Suppressor macrophage treated with lipopolysaccharide for 4 hours (primary cell): ENCODE data around the gene TP53I11.

Experiments
- DNase-seq: peaks from one replicate; pipeline ENCODE4 v3.0.0-alpha.2; 2020

Gene TP53I11, protein sequence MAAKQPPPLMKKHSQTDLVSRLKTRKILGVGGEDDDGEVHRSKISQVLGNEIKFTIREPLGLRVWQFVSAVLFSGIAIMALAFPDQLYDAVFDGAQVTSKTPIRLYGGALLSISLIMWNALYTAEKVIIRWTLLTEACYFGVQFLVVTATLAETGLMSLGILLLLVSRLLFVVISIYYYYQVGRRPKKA

GRCh38 chr11:44950625-44951476 lies at the start of gene TP53I11:
TP53I11 (minus strand) TSS chr11:44950883; CDS start chr11:44938335, 12,548 bp downstream.
- peak; percentile 85 for DNase-seq

GRCh38 chr11:44999068-44999467 lies 48.4 kb upstream of the TP53I11 start:
- DNase-seq = no peak

- DNase-seq = no peak
These were observed 47.4 kb upstream of the TP53I11 start for GRCh38 chr11:44998051-44998450.

DNA sequence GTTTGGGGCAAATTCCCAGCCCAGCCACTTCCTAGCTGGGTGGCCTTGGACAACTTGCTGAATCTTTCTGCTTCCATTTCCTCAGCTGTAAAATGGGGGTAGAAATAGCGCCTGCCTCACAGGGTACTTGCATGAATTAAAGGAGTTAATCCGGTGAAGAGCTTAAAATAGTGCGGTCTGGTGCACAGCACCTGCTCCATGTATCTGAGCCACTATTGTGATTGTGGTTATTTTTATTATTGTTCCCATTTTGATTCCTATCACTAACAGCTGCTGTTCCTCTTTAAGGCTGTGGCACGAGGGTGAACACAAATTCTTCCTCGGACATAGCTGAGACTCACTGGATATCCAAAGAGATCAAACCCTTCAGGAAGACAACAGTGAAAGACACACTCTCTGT lies 46.9 kb upstream of the TP53I11 start:
- no peak for DNase-seq

DNA sequence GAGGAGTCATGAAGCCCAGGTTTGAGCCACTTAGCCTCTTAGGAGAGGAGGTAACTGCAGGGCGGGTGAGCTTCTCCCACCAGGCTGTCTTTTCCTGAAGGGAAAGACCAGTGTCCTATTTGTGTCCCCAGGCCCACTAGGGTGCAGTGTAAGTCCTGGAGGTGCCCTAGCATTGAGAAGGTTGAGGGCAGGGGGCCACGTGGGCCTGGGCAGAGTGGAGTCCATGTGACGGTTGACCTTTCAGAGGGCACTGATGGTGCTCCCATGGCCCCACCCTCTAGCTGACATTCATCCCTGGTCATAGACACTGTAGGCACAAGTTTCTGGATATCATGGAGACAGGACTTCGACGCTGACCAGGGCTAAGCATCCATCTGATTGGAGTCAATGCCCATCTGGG lies 44.1 kb upstream of the TP53I11 start:
- no peak for DNase-seq

DNA sequence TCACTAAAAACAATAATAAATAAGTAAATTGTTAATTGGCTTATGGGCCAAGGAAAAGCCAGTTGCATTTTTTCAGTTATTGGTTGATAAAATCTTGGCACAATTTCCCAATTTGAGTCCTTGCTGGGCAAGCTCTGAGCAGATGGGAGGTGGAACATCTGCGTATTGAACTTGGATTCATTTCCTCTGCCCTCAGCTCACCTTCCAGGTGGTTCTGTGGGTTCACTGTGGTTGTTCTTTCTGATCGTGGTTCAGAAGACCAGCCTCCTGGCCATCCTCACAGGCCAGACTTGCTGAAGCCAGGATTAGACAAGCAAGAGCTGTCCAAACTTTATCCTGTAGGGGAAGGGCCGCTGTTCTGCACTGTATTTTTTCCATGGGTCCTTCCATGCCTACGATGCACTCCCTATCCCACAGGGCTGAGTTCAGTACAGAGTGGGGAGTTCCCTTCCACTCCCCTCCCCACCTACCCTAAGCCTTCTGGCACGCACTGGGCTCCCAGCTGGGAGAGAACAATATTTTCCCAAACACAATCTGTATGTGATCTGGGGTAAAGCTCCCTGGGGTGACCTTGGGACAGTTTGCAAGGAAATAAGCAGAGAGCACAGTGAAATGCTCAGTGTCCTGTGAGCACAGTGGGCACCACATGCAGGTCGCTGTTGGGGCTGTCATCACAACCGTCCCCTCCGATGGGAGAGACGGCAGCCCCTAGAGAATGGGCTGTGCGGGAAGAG lies 43.5 kb upstream of the TP53I11 start:
- no peak for DNase-seq

DNA sequence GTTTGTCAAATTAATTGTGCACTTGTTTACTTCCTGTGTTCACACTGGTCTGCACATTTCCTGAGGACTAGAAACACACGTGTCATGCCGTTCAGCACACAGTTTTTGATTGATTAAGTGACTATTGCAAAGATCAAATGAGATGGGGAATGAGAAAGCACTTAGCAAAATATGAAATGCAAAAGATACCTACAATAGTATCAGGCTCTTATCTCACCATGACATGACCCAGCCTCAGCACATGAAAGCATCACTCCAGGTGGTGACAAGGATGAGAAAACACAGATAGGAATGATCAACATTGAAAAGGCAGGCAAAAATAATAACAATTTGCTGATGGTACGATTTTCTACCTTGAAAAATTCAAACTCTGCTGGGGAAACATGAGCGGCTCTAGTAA lies 42.1 kb upstream of the TP53I11 start:
- no peak for DNase-seq

- peak; percentile 7 for DNase-seq
These were observed 41.5 kb upstream of the TP53I11 start for GRCh38 chr11:44992181-44992582.

GRCh38 chr11:44990665-44991064 lies 40.0 kb upstream of the TP53I11 start:
- DNase-seq = no peak

DNA sequence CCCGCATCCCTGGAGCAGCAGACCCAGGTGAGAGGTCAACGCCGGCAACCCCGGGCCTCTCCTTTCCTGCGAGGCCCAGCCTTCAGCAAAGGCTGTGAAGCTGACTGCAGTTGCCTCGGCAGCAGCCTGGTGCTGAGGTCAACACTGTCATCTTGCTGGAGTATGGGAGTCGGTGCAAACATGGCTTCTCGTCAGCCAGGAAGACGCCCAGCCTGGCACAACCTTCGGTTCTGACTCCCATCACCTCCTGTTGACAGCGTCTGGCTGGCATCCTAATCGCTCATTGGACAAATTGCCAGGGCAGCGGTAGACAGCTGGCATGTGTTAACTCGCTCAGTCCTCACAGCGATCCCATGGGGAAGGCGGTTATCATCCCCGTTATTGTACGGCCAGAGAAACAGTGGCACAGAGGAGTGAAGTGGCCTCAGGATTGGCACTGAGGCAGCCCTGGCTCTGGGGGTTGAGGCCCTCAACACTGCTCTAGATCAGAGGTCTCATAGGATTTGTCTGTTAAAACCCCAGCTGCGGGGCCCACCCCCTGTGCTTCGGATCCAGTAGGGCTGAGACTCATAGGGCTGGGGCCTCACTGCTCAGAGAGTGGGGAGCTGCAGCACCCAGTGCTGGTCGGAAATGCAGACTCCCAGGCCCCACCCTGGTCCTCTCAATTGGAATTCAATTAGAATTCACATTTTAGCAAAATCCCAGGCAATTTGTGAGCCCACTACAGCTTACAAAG lies 39.3 kb upstream of the TP53I11 start:
- no peak for DNase-seq

GRCh38 chr11:44988981-44989635 lies 38.4 kb upstream of the TP53I11 start:
- DNase-seq = no peak

- DNase-seq = no peak
These were observed 37.4 kb upstream of the TP53I11 start for GRCh38 chr11:44988111-44988510.

DNA sequence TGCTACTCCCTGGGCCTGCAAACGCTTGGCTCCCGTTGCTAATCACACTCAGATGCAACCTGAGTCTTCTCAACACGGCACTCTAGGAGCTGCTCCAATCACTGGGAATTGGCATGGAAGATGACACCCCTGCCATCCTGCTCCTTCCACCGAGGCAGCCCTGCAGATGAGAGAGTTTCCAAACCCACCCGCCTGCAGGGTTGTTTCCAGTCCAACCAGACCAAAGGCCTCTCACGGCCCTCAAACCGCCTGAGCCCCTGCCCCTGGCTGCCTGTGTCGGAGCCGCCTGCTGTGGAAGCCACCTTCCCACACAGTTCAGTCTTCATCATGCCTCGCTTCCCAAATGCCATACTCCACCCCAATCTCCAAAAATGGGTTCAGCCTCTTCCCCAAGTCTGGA lies 36.8 kb upstream of the TP53I11 start:
- no peak for DNase-seq

DNA sequence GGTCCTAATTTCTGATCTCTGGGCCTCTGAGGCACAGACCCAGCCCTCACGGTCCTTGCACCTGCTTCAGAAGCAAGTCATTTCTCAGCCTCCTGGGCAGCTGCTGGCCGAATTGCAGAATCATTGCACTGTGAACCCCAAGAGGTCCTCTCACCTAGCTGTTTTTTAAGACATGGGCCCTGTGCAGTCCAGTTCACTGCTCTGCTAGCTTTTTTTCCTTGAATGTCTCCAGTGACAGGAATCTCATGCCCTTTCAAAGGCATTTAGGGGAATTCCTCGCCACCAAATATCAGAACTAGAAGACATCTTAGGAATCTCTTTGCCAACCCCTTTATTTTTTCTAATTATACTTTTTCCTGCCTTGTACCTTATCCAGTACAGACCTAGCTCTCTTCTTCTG lies 35.6 kb upstream of the TP53I11 start:
- no peak for DNase-seq

GRCh38 chr11:44985721-44986120 lies 35.0 kb upstream of the TP53I11 start:
- DNase-seq = no peak

DNA sequence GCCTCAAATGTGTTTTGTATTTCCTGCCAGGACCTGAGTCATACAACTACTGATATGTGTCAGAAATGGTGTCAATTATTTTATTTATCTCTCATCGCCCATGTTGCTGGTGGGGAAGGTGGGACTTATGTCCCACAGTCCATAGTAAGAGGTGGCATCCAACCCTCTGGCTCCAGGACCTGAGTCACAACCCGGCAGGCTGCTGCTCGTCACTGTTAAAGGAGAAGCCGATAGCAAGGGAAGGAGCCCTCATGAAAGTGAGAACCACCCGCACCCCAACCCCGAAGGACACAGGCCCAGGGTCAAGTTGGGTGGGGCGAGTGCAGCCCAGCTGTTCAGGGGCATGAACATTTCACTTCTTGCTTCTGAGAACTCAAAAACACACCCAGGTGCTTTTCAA lies 33.1 kb upstream of the TP53I11 start:
- DNase-seq = no peak

DNA sequence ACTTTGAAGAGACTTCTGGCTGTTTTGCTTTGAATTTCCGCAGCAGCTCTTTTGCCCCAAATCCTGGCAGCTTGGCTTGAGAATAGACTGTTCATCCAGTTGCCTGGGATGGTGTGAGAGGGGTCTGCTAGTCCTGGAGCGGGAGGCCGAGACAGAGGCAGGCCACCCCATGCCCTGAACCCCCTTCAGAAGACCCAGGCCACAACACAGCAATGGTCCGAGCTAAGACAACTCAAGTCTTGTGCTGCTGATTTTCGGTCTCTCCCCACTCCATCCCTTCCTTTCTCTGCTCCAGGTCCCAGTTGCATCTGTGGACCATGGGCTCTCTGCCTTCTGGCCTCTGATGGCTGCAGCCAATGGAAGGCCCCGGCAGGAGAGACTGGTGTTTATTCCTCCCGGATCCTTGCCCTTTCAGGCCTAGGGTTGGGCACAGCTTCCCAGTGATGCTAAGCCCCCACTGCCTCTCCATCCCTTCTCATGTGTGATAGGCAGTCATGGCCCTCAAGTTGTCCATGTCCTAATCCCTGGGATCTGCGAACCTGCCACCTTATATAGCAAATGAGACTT lies 31.9 kb upstream of the TP53I11 start:
- DNase-seq = no peak

GRCh38 chr11:44980533-44981427 lies 30.1 kb upstream of the TP53I11 start:
- DNase-seq = no peak

GRCh38 chr11:44979543-44980399 lies 29.1 kb upstream of the TP53I11 start:
- DNase-seq = no peak

DNA sequence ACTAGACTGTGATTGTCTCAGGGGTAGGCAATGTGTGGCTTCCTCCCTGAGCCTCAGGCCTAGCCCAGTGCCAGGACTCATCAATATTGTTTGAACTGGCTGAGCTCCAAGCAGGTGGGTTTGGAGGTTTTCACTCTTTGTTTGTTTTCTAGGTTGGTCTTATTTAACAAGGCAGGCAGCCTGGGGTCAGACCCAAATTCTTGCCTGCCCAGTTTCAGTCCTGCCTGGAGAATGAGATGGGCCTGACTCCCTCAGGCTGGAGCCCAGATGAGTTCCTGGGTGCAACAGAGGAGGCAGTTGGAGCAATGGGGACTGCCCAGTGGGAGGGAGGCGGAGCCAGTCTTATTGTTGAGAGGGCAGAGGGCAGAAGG lies 28.3 kb upstream of the TP53I11 start:
- no peak for DNase-seq
